Ishikawa (cell line): ENCODE measurements around the gene ZMYND10.

ENCODE experiments used
- CEBPB ChIP-seq: IDR thresholded peaks from 2 replicates; pipeline ENCODE4 v1.6.1; 2012
- CREB1 ChIP-seq: IDR thresholded peaks from 2 replicates; pipeline ENCODE4 v1.6.1; 2012; ENCODE audit warnings: low read depth
- EGR1 ChIP-seq: IDR thresholded peaks from 2 replicates; pipeline ENCODE4 v1.6.1; 2012
- EP300 ChIP-seq: IDR thresholded peaks from 2 replicates; pipeline ENCODE4 v1.6.1; 2012; ENCODE audit warnings: borderline replicate concordance
- FOXM1 ChIP-seq: IDR thresholded peaks from 2 replicates; pipeline ENCODE4 v1.6.1; 2012; ENCODE audit warnings: low read depth, borderline replicate concordance
- NFIC ChIP-seq: IDR thresholded peaks from 2 replicates; pipeline ENCODE4 v1.6.1; 2012
- RAD21 ChIP-seq: IDR thresholded peaks from 2 replicates; pipeline ENCODE4 v1.6.1; 2012; ENCODE audit warnings: low read depth
- TAF1 ChIP-seq: IDR thresholded peaks from 2 replicates; pipeline ENCODE4 v1.6.1; 2012; ENCODE audit warnings: low read depth, mild to moderate bottlenecking
- TCF12 ChIP-seq: IDR thresholded peaks from 2 replicates; pipeline ENCODE4 v1.6.1; 2012; ENCODE audit warnings: low read depth
- TEAD4 ChIP-seq: IDR thresholded peaks from 2 replicates; pipeline ENCODE4 v1.6.1; 2012
- YY1 ChIP-seq: IDR thresholded peaks from 2 replicates; pipeline ENCODE4 v1.6.1; 2012; ENCODE audit warnings: low read depth
- ZBTB7A ChIP-seq: IDR thresholded peaks from 2 replicates; pipeline ENCODE4 v1.6.1; 2012; ENCODE audit warnings: low read depth
- TF ChIP-seq, protein P1 (sequence below): IDR thresholded peaks from 2 replicates; pipeline ENCODE4 v1.6.1; 2012; ENCODE audit warnings: low read depth, mild to moderate bottlenecking
- TF ChIP-seq, protein P2 (sequence below): IDR thresholded peaks from 2 replicates; pipeline ENCODE4 v1.6.1; 2012
- TF ChIP-seq, protein P3 (sequence below): IDR thresholded peaks from 2 replicates; pipeline ENCODE4 v1.6.1; 2012

ZMYND10 gene

DNA sequence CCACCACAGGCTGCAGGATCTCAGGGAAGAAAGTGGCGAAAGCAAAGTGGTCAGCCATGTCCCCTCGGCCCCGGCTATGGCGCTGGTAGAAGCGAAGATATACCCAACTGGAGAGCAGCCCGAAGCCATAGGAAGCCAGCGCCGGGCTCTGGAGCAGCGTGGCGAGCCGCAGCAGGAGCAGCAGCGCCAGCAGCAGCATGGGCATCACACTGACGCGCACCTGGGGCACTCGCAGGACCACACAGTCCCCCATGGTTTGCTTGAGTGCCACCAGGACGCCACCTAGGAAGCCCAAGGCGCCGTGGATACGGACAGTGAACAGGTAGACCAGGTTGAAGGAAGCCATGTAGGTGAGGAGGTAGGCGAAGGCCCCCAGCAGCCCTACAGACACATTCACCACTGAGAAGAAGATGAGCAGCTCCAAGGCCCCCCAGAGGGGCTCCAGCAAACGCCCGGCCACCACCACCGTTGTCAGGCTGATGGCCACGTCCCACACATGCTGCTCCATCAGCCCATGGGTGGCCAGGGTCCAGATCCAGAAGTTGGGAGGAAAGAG lies 12.9 kb upstream of the ZMYND10 start:
- no peak for TF ChIP-seq NFIC

DNA sequence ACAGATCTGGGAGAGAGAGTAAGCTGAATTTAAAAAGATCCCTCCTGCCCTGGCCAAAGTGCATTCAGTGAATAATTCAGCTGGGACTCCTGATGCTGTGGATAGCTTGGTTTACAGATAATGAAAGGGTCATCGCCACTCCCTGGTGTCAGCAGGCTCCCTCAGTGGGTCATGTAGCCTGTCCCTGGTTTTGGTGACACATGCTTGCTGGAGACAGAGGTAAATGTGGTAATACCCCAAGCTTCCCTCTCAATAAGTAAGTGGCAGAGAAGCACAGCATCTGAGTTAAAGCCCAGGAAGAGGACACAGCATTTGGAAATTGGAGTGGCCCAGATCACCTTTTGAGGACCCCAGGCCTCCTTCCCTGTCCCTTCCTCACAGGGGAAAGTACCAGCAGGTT lies 11.9 kb upstream of the ZMYND10 start:
- TF ChIP-seq, protein P1, sequence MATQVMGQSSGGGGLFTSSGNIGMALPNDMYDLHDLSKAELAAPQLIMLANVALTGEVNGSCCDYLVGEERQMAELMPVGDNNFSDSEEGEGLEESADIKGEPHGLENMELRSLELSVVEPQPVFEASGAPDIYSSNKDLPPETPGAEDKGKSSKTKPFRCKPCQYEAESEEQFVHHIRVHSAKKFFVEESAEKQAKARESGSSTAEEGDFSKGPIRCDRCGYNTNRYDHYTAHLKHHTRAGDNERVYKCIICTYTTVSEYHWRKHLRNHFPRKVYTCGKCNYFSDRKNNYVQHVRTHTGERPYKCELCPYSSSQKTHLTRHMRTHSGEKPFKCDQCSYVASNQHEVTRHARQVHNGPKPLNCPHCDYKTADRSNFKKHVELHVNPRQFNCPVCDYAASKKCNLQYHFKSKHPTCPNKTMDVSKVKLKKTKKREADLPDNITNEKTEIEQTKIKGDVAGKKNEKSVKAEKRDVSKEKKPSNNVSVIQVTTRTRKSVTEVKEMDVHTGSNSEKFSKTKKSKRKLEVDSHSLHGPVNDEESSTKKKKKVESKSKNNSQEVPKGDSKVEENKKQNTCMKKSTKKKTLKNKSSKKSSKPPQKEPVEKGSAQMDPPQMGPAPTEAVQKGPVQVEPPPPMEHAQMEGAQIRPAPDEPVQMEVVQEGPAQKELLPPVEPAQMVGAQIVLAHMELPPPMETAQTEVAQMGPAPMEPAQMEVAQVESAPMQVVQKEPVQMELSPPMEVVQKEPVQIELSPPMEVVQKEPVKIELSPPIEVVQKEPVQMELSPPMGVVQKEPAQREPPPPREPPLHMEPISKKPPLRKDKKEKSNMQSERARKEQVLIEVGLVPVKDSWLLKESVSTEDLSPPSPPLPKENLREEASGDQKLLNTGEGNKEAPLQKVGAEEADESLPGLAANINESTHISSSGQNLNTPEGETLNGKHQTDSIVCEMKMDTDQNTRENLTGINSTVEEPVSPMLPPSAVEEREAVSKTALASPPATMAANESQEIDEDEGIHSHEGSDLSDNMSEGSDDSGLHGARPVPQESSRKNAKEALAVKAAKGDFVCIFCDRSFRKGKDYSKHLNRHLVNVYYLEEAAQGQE: no peak
- TF ChIP-seq TEAD4: no peak
- no peak for TF ChIP-seq EGR1
- no peak for TF ChIP-seq YY1
- TF ChIP-seq RAD21: no peak
- no peak for TF ChIP-seq EP300
- TF ChIP-seq TAF1: no peak
- no peak for TF ChIP-seq CREB1
- no peak for TF ChIP-seq ZBTB7A
- no peak for TF ChIP-seq NFIC
- no peak for TF ChIP-seq CEBPB
- no peak for TF ChIP-seq TCF12
- no peak for TF ChIP-seq FOXM1
- TF ChIP-seq, protein P2, sequence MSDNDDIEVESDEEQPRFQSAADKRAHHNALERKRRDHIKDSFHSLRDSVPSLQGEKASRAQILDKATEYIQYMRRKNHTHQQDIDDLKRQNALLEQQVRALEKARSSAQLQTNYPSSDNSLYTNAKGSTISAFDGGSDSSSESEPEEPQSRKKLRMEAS: no peak
- TF ChIP-seq, protein P3, sequence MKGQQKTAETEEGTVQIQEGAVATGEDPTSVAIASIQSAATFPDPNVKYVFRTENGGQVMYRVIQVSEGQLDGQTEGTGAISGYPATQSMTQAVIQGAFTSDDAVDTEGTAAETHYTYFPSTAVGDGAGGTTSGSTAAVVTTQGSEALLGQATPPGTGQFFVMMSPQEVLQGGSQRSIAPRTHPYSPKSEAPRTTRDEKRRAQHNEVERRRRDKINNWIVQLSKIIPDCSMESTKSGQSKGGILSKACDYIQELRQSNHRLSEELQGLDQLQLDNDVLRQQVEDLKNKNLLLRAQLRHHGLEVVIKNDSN: no peak

DNA sequence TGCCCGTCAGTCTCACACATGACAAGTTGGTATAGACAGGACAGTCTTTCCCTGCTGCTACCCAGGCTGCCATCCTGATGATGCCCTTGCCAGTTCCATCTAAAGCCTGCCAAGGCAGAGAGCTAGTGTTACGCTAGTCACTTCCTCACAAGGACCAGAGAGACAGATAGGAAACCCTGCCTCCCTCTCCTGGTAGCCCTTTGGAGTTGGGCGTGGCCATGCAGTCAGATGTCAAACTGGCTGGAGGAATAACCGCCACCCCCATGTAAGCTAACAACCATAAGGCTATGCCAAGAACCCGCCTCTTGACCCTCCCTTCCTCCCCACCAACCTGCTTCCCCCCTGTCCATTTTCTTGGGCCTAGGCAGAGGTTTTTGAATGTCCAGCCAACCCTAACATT lies 11.0 kb upstream of the ZMYND10 start:
- no peak for TF ChIP-seq FOXM1
- TF ChIP-seq, protein P2: no peak

DNA sequence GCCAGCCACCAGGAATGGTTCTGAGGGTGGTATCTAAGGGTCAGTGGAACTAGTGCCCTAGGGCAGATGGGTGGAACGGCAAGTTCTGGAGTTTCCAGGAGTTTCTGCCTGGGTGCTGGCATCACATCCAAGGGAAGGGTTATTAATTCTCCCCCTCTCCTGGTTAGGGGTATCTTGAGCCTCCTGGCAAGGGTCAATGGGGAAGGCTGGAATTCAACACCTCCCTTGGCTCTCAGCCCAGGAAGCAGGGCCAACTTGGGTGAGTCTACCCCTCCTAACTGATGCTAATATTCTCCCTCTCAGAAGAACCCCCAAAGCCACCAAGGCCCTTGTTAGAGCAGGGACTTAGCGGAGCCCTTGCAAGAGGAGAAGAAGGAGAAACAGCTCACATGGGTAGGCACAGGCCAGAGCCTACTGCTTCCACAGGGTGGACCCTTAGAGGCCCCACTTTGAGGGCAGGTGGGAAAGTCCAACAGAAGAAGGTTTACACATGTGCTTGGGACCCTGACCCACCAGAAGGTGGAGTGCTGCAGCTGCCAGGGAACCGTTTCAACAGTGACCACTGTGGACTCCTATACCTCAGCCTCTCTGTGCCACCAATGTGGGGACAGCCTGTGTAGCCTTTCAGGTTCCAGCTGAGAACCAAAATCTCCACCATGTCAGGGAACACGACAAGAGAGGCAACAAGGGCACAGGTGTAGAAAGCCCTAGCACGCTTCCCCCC lies 10.5 kb upstream of the ZMYND10 start:
- peak; percentile 27; the same call in 1 of the 2 replicates for TF ChIP-seq NFIC
- no peak for TF ChIP-seq TCF12

DNA sequence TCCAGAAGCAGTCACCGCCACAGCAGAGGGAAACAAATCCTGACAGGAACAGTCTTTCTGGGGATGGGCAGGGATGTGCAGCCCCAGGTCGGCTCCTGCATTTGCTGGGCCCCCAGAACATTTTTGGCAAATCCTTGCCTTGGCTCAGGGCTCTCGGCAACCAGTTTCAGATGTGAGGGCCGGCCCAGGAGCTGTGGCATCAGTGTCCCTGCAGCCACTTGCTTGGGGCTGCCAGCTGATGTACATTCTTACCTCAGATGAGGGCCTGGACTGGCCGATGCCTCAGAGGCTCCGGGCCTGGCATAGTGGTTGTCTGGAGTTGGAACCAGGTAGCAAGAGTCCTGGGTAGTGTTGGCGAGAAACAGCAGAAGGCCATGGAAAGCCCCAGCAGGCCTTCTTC lies 9.3 kb upstream of the ZMYND10 start:
- TF ChIP-seq YY1 (no peak), NFIC (no peak)

DNA sequence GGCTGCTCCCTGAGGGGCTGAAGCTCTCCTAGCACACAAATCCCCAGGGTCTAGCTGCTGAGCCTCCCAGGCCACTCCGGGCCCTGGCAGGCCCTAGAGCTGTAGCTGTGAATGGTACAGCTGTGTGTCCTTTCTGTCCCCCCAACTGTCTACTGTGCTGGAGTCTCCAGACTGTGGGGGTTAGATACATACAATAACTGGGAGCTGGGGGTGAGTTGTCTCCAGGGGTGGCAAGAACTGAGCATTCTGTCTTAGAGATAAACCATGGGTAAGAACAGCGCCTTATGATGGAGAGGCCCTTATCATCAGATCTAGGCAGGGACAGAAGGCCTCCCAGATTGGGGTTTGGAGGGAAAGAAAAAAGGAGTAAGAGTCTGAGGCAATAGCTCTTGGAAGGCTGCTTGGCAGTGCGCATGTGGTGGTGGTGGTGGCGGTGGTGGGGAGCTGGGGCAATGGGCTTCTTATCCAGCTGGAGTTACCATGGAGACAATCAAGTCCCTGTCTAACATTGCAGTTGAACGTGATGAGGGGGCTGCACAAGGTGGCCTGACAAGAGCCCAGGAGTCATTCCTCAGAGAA lies 8.7 kb upstream of the ZMYND10 start:
- TF ChIP-seq, protein P2: no peak
- no peak for TF ChIP-seq RAD21
- TF ChIP-seq, protein P1: no peak
- no peak for TF ChIP-seq ZBTB7A
- no peak for TF ChIP-seq CREB1
- no peak for TF ChIP-seq NFIC
- TF ChIP-seq, protein P3: no peak
- no peak for TF ChIP-seq TEAD4
- no peak for TF ChIP-seq CEBPB
- TF ChIP-seq TAF1: no peak
- TF ChIP-seq EGR1: no peak
- TF ChIP-seq EP300: no peak
- TF ChIP-seq FOXM1: no peak
- TF ChIP-seq TCF12: no peak
